K562 (cell line): ENCODE data around the gene PSMA7. TPM values are rescaled to one million over a fixed set of nuclear protein-coding genes. Genes with fewer than 3 reads are reported as not detected.

ENCODE experiments used
- BACH1 ChIP-seq: fragments of 200-800 bp; sonication (Bioruptor generic); IDR thresholded peaks from 2 replicates; pipeline ENCODE4 v1.6.1; 2016; ENCODE audit warnings: missing genetic modification characterization, missing compliant biosample characterization
- CCAR2 ChIP-seq: fragments of 200-400 bp; formaldehyde crosslinking; IDR thresholded peaks from 2 replicates; pipeline ENCODE4 v1.6.1; 2017; ENCODE audit warnings: mild to moderate bottlenecking, low read depth, low read length
- CEBPB ChIP-seq: fragments of 450-650 bp; IDR thresholded peaks from 2 replicates; pipeline ENCODE4 v1.6.1; 2016; ENCODE audit warnings: missing genetic modification characterization, missing compliant biosample characterization
- EP400 ChIP-seq: fragments of 450-650 bp; IDR thresholded peaks from 2 replicates; pipeline ENCODE4 v1.6.1; 2017; ENCODE audit warnings: antibody characterized with exemption, mild to moderate bottlenecking, moderate library complexity
- GABPB1 ChIP-seq: sonication (generic); formaldehyde crosslinking; IDR thresholded peaks from 2 replicates; pipeline ENCODE4 v1.8.0; 2022; ENCODE audit warnings: mild to moderate bottlenecking, missing genetic modification reagents
- GMEB1 ChIP-seq: fragments of 250-450 bp; sonication (Bioruptor Pico); IDR thresholded peaks from 2 replicates; pipeline ENCODE4 v1.4.0; 2020; ENCODE audit warnings: mild to moderate bottlenecking
- GTF2B ChIP-seq: IDR thresholded peaks from 2 replicates; pipeline ENCODE4 v1.6.1; 2011; ENCODE audit not compliant: insufficient read length; ENCODE audit errors: extremely low read depth
- HMG20A ChIP-seq: fragments of 450-650 bp; formaldehyde crosslinking; conservative IDR thresholded peaks from 2 replicates; pipeline ENCODE4 v1.4.0; 2020; ENCODE audit warnings: mild to moderate bottlenecking, mixed read lengths
- HMGXB4 ChIP-seq: sonication (generic); formaldehyde crosslinking; IDR thresholded peaks from 2 replicates; pipeline ENCODE4 v1.8.1; 2023; ENCODE audit warnings: mild to moderate bottlenecking, missing genetic modification reagents
- KAT8 ChIP-seq: fragments of 450-650 bp; IDR thresholded peaks from 2 replicates; pipeline ENCODE4 v1.6.1; 2016; ENCODE audit warnings: low read depth, mild to moderate bottlenecking
- MBD2 ChIP-seq: sonication (generic); IDR thresholded peaks from 2 replicates; pipeline ENCODE4 v1.6.1; 2016; ENCODE audit warnings: low read depth, borderline replicate concordance
- NELFE ChIP-seq: IDR thresholded peaks from 2 replicates; pipeline ENCODE4 v1.6.1; 2011; ENCODE audit warnings: mild to moderate bottlenecking; ENCODE audit not compliant: insufficient read depth, insufficient read length
- PBX2 ChIP-seq, 2 experiments: IDR thresholded peaks in 1 of 2; conservative IDR thresholded peaks in 1 of 2; 2 replicates each; pipeline ENCODE4 v1.6.1; 2016; ENCODE audit warnings: low read depth in 2 of 2, mild to moderate bottlenecking in 1 of 2, missing compliant biosample characterization in 1 of 2, missing genetic modification characterization in 1 of 2, moderate library complexity in 1 of 2
- RBM34 ChIP-seq: fragments of 200-400 bp; formaldehyde crosslinking; IDR thresholded peaks from 2 replicates; pipeline ENCODE4 v1.6.1; 2018; ENCODE audit warnings: low read length, borderline replicate concordance; ENCODE audit not compliant: insufficient read depth
- SNRNP70 ChIP-seq: fragments of 200-400 bp; formaldehyde crosslinking; optimal IDR thresholded peaks from 2 replicates; pipeline ENCODE3; 2017; ENCODE audit warnings: low read depth, low read length
- TAL1 ChIP-seq: fragments of 450-650 bp; IDR thresholded peaks from 2 replicates; pipeline ENCODE4 v1.6.1; 2016; ENCODE audit warnings: mild to moderate bottlenecking
- ZBTB26 ChIP-seq: fragments of 450-650 bp; formaldehyde crosslinking; IDR thresholded peaks from 2 replicates; pipeline ENCODE4 v1.4.0; 2022; ENCODE audit warnings: missing genetic modification characterization
- ZFP30 ChIP-seq: fragments of 250-450 bp; sonication (Bioruptor Pico); IDR thresholded peaks from 2 replicates; pipeline ENCODE4 v1.8.0; 2022; ENCODE audit warnings: moderate library complexity, mild to moderate bottlenecking, inconsistent platforms, borderline replicate concordance
- ZNF12 ChIP-seq: sonication (generic); formaldehyde crosslinking; IDR thresholded peaks from 2 replicates; pipeline ENCODE4 v1.4.0; 2020; ENCODE audit warnings: mild to moderate bottlenecking, missing genetic modification reagents
- ZNF324 ChIP-seq: fragments of 250-450 bp; sonication (Bioruptor Pico); IDR thresholded peaks from 2 replicates; pipeline ENCODE4 v1.4.0; 2020; ENCODE audit warnings: mild to moderate bottlenecking
- polyA plus RNA-seq, 8 experiments: library from polyadenylated mRNA; depleted of rRNA in 4 of 8; stranded (reverse) in 5 of 8; unstranded in 3 of 8; fragments of >200 nt; fragmentation: Nextera tagmentation in 2 of 8; fragmentation: Illumina TruSeq in 1 of 8; extraction: Ambion mirVana in 2 of 8; extraction: Trizol in 1 of 8; gene quantifications; 2 replicates each; pipeline versions ENCODE4 v1.2.1 to v1.2.3, GENCODE V29; 2011 to 2014; ENCODE audit warnings: inconsistent platforms in 1 of 8, missing spikeins in 1 of 8
- total RNA-seq, 7 experiments: library from RNA; depleted of rRNA in 6 of 7; stranded (reverse); fragments of >200 nt in 6 of 7; fragmentation: Illumina TruSeq in 2 of 7; extraction: Trizol in 2 of 7; gene quantifications; 2 replicates each; pipeline versions ENCODE4 v1.2.1 to v1.2.3, GENCODE V29; 2011 to 2021; ENCODE audit warnings: low replicate concordance in 1 of 7

Gene PSMA7
- total and polyA plus RNA-seq, 9 of the 15 experiments (the other 6 are each of a cell fraction or from before 2014, with no cell fraction given) = 257 to 510 (median 393) TPM

- TF ChIP-seq NELFE (no peak), GABPB1 (no peak), PBX2 (CRISPR knock-in tag; IDR thresholded peaks at IDR 0.05; ENCODE audit: low read depth) (no peak), PBX2 (tag; conservative IDR thresholded peaks at IDR 0.05; ENCODE audit: low read depth) (no peak), EP400 (peak; percentile 67), ZBTB26 (no peak), GTF2B (no peak), BACH1 (tag) (peak; percentile 79), ZNF324 (CRISPR knock-in tag) (no peak), HMG20A (CRISPR knock-in tag) (no peak), RBM34 (no peak), HMGXB4 (CRISPR knock-in tag) (no peak), TAL1 (no peak), CCAR2 (no peak), MBD2 (no peak), KAT8 (no peak), ZFP30 (no peak), CEBPB (tag) (no peak), GMEB1 (no peak), ZNF12 (CRISPR knock-in tag) (no peak), SNRNP70 (no peak)
Observed at GRCh38 chr20:62088258-62089127, 54.7 kb downstream of the PSMA7 start (continued).
